NCI-H128 (cell line): Measurements from ENCODE around the gene RUSF1.
"Not testable (repeated sequence)": the region's sequence is repeated elsewhere in the genome, so short reads cannot be mapped to it uniquely, and the experiment has no call there.

Experiments
- DNase-seq: peaks from one replicate; lab custom pipeline; 2025; ENCODE audit not compliant: unreplicated experiment; lab: John Stamatoyannopoulos, UW

RUSF1 gene

GRCh38 chr16:31453255-31454204 lies 54.7 kb downstream of the RUSF1 start:
- DNase-seq, result no peak

GRCh38 chr16:31452631-31453106 lies 55.5 kb downstream of the RUSF1 start:
- no peak for DNase-seq

- DNase-seq, result no peak
These were observed 56.4 kb downstream of the RUSF1 start for GRCh38 chr16:31451681-31452351.

GRCh38 chr16:31451201-31451600 lies 57.0 kb downstream of the RUSF1 start:
- no peak for DNase-seq

- not testable (repeated sequence) for DNase-seq
These were observed 62.3 kb downstream of the RUSF1 start for GRCh38 chr16:31445931-31446330.

GRCh38 chr16:31441956-31442355 lies 66.2 kb downstream of the RUSF1 start:
- no peak for DNase-seq

- DNase-seq, result no peak
These were observed 67.5 kb downstream of the RUSF1 start for GRCh38 chr16:31440516-31441184.

GRCh38 chr16:31439519-31439918 lies 68.7 kb downstream of the RUSF1 start:
- DNase-seq, result no peak
